Measurements from ENCODE around the gene AP2B1.

Gene AP2B1

GRCh38 chr17:35731917-35732805 is 145.0 kb downstream of the AP2B1 start:
- DNase-seq: no peak

DNA sequence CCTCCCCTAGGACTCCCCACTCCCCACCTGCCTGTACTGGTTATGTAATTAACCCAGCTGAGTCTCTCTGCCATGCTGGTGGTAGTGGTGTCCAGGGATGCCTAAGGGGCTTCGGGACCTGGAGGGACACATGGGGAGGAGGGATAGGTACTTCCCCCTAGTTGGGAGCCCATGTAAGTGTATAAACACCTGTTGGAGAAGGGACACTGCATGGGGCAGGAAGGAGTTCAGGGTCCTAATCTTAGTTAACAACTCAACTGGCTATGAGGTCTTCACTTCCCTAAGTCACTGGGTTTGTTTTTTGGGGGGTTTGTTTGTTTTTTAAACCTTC is 145.6 kb downstream of the AP2B1 start:
- DNase-seq: no peak

DNA sequence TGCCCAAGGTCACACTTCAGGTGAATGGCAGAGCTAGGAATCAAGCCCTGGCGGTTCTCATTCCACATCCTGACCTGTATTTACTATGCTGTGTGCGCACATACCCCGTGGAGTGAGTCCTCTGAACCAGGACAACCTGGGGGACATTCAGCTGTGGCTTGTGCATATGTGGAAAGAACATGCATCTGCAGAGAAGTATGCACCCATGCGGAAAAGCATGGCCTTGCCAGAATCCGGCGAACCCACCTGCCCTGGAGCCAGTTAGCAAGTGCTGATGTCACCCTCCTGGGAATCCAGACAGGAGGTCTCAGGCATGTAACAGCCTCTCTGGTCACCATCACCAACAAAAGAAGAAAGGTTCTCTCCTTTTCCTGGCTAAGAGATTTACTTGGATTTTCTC is 146.2 kb downstream of the AP2B1 start:
- no peak for DNase-seq

GRCh38 chr17:35734396-35734795 is 147.3 kb downstream of the AP2B1 start:
- DNase-seq: no peak

DNA sequence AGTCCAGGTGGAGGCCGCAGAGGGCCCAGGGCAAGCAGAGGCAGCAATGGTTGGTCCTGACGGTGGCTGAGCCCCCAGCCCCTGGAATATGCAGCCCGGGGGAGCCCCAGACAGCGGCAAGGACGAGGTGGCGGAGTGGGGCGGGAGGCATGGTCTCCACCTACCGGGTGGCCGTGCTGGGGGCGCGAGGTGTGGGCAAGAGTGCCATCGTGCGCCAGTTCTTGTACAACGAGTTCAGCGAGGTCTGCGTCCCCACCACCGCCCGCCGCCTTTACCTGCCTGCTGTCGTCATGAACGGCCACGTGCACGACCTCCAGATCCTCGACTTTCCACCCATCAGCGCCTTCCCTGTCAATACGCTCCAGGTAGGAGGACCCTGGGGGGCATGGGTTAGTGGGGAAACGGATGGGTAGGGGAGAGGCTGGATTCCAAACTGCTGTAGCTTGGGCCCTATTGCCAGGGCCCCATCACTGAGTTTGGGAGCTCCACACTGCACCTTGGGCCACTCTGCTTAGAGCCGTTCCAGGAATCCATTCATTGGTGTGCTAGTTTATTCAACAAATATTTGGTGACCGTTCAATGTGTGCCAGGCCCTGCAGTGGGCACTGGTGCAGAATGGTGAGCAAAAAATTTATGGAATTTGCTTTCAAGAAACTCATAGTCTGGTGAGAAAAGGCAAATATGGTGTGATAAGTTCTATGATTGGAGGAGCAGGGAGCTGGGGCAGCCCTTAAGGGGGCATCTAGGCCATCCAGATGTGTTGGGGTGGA is 148.1 kb downstream of the AP2B1 start:
- no peak for DNase-seq

- DNase-seq: no peak
These were observed 149.1 kb downstream of the AP2B1 start for GRCh38 chr17:35736236-35736635.

GRCh38 chr17:35738519-35739133 is 151.5 kb downstream of the AP2B1 start:
- no peak for DNase-seq

GRCh38 chr17:35740216-35740615 is 153.1 kb downstream of the AP2B1 start:
- no peak for DNase-seq

DNA sequence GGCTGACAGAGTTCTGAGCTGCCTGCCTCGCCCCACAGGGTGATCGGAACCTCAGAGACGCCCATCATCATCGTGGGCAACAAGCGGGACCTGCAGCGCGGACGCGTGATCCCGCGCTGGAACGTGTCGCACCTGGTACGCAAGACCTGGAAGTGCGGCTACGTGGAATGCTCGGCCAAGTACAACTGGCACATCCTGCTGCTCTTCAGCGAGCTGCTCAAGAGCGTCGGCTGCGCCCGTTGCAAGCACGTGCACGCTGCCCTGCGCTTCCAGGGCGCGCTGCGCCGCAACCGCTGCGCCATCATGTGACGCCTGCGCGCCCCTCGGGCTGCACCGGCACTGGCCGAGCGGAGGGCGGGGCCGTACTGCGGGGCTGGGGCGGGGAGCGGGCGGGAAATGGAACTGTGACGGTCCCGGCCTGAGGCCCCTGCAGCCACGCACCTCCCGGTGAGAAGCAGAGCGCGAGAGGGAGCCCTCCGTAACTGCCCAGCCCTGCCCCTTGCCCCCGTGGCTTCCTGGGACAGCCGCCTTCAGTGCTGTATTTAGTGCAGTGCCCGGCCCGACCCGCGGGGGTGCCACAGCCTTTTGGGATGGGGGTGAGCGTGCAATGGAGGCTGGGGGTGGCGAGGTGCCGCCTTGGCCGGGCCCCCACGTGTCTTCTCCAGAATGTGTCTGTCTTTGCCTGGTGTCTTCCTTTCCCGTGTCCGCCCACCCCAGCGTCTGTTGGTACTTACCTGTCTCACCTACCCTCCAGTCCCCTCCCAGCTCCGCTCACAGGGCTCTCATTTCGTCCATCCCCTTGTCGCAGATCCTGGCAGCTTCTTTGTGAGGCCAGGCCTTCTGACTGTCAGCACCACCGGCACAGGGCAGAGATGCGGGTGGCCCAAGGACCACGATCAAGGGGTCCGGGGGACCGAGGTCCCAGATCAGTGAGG is 154.1 kb downstream of the AP2B1 start:
- no peak for DNase-seq

- DNase-seq: no peak
These were observed 155.4 kb downstream of the AP2B1 start for GRCh38 chr17:35742496-35742895.

DNA sequence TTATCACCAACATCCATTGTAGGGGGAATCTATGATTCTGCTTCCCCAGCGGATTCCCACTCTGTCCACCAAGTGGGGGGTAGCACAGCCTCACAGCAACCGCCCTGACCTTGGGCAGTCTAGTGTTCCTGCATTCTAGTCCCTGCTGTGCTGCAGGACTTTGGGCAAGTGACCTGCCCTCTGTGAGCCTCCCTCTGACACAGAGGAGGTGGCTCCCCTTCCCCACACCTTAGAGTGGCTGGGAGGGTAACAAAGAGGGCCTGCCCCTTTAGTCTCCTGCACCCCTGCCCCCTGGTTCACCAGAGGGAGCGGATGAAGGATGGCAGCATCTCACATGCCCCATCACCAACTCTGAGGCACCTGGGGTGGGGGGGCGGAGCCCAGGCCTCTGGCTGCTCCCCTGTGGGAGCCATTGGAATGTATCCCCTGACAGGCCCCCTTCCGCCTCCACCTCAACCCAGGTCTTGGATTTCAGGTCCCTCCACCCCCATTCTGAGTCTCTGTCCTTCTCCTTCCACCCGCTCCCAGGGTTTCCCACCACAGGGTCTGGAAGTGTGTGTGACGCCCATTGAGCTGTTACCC is 155.9 kb downstream of the AP2B1 start:
- no peak for DNase-seq

GRCh38 chr17:35743626-35744328 is 156.7 kb downstream of the AP2B1 start:
- no peak for DNase-seq

GRCh38 chr17:35744830-35745229 is 157.7 kb downstream of the AP2B1 start:
- DNase-seq: no peak

DNA sequence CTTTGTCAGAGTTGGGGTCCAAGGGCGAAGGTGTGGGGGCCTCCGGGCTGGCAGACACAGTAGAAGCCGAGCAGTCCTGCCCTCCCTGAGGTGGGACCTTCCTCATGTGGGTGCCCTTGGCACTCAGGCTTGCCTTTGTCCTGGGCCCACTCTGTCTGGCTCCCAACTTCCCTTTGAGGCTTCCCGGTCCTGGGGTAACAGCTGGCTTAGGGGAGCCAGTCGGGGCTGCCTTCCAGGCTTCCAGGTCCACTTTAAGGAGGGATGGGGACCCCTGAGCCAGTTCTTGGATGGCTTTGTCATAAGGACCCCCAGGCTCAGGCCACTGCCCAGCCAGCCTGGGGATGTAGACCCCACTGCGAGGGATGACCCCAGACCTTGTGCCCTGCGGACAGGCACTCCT is 158.1 kb downstream of the AP2B1 start:
- no peak for DNase-seq

DNA sequence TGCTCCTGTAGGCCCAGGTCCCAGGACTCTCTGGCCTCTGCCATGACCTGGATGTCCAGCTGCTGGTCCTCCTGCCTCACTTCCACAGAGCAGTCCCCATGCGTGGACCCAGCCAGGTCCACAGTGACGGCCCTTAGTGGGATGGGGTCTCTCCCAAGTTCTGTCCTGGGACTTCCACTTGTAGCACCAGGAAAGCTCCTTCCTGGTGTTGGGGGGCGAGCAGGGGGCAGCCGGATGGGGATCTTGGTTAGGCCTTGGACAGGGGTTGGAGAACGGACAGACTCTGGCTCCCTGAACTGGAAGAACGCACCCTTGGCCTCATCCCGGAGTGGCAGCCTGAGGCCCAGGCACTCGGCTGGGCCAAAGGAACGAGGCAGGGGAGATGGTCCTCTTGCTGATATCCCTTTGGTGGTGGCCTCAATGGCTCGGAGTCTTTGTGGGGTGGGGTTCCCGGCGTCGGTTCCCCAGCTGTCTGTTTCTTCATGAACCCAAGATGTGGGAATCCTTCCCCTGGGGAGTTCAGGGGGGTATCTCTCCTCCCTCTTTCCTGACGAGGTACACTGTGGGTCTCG is 158.7 kb downstream of the AP2B1 start:
- no peak for DNase-seq

DNA sequence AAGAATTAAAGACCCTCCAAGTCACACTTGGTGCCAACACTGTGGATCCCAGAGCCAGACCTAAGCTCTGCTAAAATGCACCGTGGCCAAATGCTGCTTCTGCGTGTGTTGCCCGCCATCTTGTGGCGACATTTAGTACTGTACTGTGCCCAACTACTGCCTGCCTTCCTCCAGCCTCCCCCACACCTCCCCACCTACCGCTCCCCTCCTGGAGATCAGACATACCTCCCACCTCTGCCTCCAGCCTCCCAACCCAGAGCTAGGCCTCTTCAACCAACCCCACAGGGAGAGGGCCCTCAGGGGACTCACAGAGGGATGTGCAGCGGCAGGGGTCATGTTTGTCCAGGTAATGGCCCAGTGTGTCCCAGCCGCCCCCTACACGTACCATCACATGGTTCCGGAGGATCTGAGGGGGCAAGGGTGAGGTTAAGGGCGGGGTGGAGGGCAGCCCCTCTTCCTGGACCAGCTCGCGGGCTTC is 160.5 kb downstream of the AP2B1 start:
- peak; percentile 55 for DNase-seq

DNA sequence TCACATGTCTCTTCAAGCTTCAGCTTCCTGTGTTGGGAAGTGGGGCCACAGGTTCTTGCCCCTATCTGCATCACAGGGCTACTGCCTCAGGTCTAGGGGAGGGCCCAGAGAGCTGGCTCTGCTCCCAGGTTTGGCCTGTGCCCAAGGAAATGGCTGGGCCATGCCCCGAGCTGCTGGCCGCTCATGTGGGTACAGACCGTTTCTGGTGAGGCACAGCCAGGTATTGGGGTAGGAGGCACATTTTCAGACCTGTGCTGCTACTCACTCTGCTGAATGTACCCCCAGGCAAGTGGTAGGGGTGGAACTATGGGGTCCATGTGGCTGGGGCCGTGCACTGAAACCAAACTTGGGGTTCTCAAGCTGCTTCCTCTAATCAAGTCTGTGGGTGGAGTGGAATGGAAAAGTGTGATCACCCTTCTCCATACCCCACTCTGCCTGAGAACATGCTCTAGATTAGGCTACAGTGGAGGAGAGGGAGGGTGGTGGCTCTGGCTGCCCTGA is 161.3 kb downstream of the AP2B1 start:
- DNase-seq: no peak

GRCh38 chr17:35748979-35749378 is 161.9 kb downstream of the AP2B1 start:
- DNase-seq: no peak

DNA sequence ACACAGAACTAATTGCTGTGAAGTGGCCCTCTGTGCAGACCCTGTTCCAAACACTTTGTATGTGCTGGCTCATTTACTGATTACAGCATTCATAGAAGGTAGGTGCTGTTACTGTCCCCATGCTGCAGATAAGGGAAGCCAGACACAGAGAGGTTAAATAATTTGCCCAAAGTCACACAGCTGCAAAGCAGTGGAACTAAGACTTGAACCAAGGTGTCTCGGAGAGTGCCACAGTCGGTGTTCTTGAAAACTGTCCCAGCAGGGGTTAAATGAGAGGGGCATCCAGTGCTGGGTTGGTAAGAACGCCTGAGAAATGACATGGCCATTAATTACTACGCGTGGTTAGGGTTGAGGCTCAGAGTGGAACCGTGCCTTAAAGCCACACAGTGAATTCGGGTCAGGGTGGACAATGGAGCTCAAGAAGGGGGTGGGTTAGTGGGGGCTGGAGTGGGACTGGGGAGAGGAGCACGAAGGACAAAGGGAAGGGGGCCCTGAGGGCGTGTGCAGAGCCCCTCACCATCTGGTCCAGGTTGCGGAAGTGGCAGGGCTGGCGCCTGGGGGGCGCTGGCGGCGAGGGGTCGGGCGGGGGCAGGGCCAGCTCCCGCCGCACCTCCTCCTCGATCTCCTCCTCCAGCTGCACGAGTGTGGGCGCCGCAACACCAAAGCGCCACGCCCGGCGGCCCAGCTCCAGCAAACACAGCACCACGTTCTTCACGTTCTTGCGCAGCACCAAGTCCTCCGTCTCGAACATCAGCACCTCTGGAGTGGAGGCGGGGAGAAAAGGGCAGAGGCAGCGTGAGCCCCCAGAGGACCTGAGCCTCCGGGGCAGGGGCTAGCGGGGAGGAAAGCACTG is 162.7 kb downstream of the AP2B1 start:
- DNase-seq: no peak

Data from NCI-H1105 (cell line).